HUES6 (cell line): ENCODE data around the gene KLF6.

ENCODE experiments used
- H3K27ac ChIP-seq: 2 replicates; pipeline ENCODE4 v1.7.0; 2013; ENCODE audit warnings: low read depth, mild to moderate bottlenecking, low read length, inconsistent platforms
- H3K27me3 ChIP-seq: 2 replicates; pipeline ENCODE4 v1.6.1; 2013; ENCODE audit warnings: low read length; ENCODE audit not compliant: control insufficient read depth, insufficient read depth
- H3K36me3 ChIP-seq: 2 replicates; pipeline ENCODE4 v1.6.1; 2013; ENCODE audit warnings: low read length; ENCODE audit not compliant: control insufficient read depth, insufficient read depth
- H3K4me1 ChIP-seq: 2 replicates; pipeline ENCODE4 v1.6.1; 2013; ENCODE audit warnings: low read length; ENCODE audit not compliant: control insufficient read depth, insufficient read depth
- H3K4me3 ChIP-seq: 2 replicates; pipeline ENCODE4 v1.5.1; 2013; ENCODE audit warnings: low read depth, low read length
- H3K9ac ChIP-seq: one replicate; pipeline ENCODE4 v1.6.1; 2013; ENCODE audit warnings: mild to moderate bottlenecking, low read length
- H3K9me3 ChIP-seq: 2 replicates; pipeline ENCODE4 v1.6.1; 2013; ENCODE audit warnings: low read depth, low read length; ENCODE audit not compliant: control insufficient read depth, insufficient read depth

Gene KLF6

DNA sequence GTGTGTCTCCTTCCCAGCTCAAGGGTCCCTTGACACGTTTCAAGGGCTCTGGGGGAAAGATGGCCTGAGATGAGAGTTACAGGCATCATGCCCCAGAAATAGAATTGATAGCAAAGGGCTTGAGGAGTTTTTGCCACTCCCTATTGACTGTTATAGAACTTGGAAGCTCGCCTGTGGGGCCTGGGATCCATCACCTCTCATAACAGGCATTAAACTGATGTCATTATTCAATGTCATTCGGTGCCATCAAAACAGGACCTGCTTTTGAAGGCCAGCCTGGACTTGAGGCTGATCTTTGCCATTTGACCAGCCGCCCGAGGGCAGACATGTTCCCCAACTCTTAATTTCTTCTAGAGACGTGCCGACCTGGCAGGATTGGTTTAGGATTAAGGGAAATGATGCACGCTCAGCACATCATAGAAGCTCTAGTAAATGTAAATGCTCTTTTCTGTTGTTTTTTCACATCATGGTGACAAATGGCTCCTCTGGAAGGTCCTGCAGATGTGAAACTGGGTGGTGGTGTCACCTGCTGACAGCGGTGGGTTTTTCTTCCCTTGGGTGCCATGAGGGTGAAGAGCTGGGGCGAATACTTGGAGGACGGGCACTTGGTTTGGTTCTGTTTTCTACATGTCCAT lies 16.7 kb upstream of the KLF6 start:
- H3K27ac ChIP-seq: no peak overlapping the region

GRCh38 chr10:3800586-3800985 lies 15.6 kb upstream of the KLF6 start:
- peaks cover 26% of the 10 kb centered on the region for H3K4me1 ChIP-seq
- H3K27me3 ChIP-seq: no peaks in the 10 kb centered on the region
- H3K4me3 ChIP-seq: no peak overlapping the region
- H3K36me3 ChIP-seq: no peaks in the 10 kb centered on the region
- peaks cover 3% of the 10 kb centered on the region; the same call in 1 of the 2 replicates for H3K9me3 ChIP-seq
- H3K27ac ChIP-seq: no peak overlapping the region
- H3K9ac ChIP-seq: no peak overlapping the region

More for the DNA sequence above, 16.7 kb upstream of the KLF6 start:
- Histone ChIP-seq H3K4me3 (no peak overlapping the region), H3K36me3 (no peaks in the 10 kb centered on the region), H3K9ac (no peak overlapping the region), H3K4me1 (peaks cover 37% of the 10 kb centered on the region), H3K27me3 (no peaks in the 10 kb centered on the region), H3K9me3 (peaks cover 3% of the 10 kb centered on the region; the same call in 1 of the 2 replicates)

- H3K9ac ChIP-seq: no peak overlapping the region
These were observed 12.7 kb upstream of the KLF6 start for GRCh38 chr10:3797750-3798149.

GRCh38 chr10:3793553-3793952 lies 8.5 kb upstream of the KLF6 start:
- no peak overlapping the region for H3K27ac ChIP-seq
- peaks cover 15% of the 10 kb centered on the region for H3K9me3 ChIP-seq
- no peak overlapping the region for H3K9ac ChIP-seq
- H3K4me3 ChIP-seq: no peak overlapping the region
- no peaks in the 10 kb centered on the region for H3K36me3 ChIP-seq
- no peaks in the 10 kb centered on the region for H3K27me3 ChIP-seq
- no peaks in the 10 kb centered on the region for H3K4me1 ChIP-seq

More at GRCh38 chr10:3797750-3798149, 12.7 kb upstream of the KLF6 start:
- Histone ChIP-seq H3K27ac (no peak overlapping the region), H3K4me3 (no peak overlapping the region), H3K4me1 (no peaks in the 10 kb centered on the region; the same call in 1 of the 2 replicates), H3K36me3 (no peaks in the 10 kb centered on the region), H3K9me3 (peaks cover 15% of the 10 kb centered on the region), H3K27me3 (no peaks in the 10 kb centered on the region)

DNA sequence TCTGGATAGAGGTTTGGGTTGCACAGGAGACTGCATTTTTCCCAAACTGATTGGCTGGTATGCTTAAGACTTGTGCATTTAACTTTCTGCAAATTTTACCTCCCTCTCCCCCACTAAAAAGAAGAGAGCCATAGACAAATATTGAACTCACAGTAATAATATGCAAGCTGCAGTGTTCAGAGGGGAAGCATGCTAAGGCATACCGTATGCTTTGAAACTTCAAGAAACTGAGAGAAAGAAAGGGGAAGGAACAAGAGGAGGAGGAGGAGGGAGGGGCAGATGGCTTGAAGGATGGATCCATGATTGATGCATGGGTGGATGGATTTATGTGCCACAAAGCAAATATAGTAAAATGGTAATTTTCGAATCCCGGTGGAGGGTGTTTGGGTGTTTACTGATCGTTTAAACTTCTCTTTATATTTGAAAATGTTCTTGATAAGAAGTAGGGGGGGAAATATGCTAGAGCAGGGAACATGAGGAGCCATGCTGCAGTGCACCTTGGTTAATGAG lies 7.8 kb upstream of the KLF6 start:
- Histone ChIP-seq H3K4me1 (no peaks in the 10 kb centered on the region), H3K4me3 (no peak overlapping the region), H3K9ac (no peak overlapping the region), H3K27ac (no peak overlapping the region), H3K9me3 (peaks cover 15% of the 10 kb centered on the region), H3K36me3 (no peaks in the 10 kb centered on the region), H3K27me3 (no peaks in the 10 kb centered on the region)

- Histone ChIP-seq H3K4me3 (no peak overlapping the region), H3K9ac (no peak overlapping the region), H3K27me3 (no peaks in the 10 kb centered on the region), H3K4me1 (peaks cover 4% of the 10 kb centered on the region), H3K36me3 (no peaks in the 10 kb centered on the region), H3K9me3 (peaks cover 13% of the 10 kb centered on the region), H3K27ac (no peak overlapping the region)
These were observed 7.1 kb upstream of the KLF6 start for GRCh38 chr10:3791974-3792633.

DNA sequence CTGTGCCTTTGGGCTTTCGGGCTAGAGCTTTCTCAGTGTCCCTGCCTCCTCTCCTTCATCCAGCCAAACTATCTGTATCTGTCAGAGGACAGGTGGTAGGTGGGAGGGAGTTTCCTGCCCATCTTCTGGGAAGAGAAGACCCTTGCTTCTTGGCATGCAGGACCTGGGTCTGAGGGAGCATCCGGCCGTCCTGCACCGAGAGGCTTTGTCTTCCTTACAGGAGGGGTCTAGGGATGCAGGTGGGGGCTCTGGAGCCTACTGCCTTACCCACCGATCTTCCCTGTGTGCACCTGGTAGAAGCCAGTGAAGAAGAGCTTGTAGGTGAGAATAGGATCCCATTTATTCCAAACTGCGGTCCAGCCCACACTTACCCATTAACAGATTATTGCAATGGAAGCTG lies 5.8 kb upstream of the KLF6 start:
- Histone ChIP-seq H3K4me1 (peaks cover 12% of the 10 kb centered on the region), H3K9me3 (peaks cover 12% of the 10 kb centered on the region), H3K27me3 (no peaks in the 10 kb centered on the region), H3K9ac (no peak overlapping the region), H3K27ac (no peak overlapping the region), H3K36me3 (no peaks in the 10 kb centered on the region), H3K4me3 (no peak overlapping the region)

- Histone ChIP-seq H3K4me1 (peaks cover 12% of the 10 kb centered on the region), H3K9ac (no peak overlapping the region), H3K36me3 (no peaks in the 10 kb centered on the region), H3K9me3 (peaks cover 12% of the 10 kb centered on the region), H3K4me3 (no peak overlapping the region), H3K27me3 (no peaks in the 10 kb centered on the region), H3K27ac (no peak overlapping the region)
These were observed 5.3 kb upstream of the KLF6 start for GRCh38 chr10:3790272-3790671.

DNA sequence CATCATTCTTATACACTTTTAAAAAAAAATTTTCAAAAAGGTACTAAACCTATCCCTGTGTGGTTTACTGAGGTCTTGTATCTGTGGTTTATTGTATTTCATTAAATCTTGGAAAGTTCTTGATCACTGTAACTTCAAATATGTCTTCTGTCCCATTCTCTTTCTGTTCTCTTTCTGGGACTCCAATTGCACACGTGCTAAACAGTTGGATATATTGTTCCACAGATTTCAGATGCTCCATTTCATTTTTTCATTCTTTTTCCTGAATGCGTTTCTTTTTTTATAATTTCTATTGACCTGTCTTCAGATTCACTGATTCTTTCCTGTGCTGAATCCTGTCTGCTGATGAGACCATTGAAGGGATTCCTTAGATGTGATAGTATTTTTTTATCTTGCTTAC lies 4.6 kb upstream of the KLF6 start:
- peaks cover 12% of the 10 kb centered on the region for H3K4me1 ChIP-seq
- H3K9me3 ChIP-seq: peaks cover 12% of the 10 kb centered on the region
- no peaks in the 10 kb centered on the region for H3K27me3 ChIP-seq
- no peak overlapping the region for H3K27ac ChIP-seq
- no peaks in the 10 kb centered on the region for H3K36me3 ChIP-seq
- H3K4me3 ChIP-seq: no peak overlapping the region
- H3K9ac ChIP-seq: no peak overlapping the region

- Histone ChIP-seq H3K27me3 (no peaks in the 10 kb centered on the region), H3K9me3 (no peaks in the 10 kb centered on the region), H3K27ac (no peak overlapping the region)
These were observed 2.8 kb upstream of the KLF6 start for GRCh38 chr10:3787816-3788215.

DNA sequence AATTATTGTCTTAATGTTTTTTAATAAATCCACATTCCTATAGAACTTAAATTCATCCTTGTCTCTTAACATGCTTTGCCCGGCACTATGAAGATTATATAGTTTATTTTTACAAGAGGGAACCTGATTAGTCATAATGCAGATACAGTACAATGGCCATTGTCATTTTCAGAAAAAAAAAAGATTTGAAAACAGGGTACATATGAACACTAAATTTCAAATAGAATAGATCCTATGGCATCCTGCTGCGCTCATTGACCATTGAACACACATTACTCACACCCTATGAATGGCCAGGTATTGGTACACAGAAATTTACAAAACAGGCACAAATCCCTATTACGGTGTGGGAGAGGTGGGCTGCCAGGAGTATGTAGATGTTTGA lies 2.0 kb upstream of the KLF6 start:
- Histone ChIP-seq H3K9me3 (no peaks in the 10 kb centered on the region), H3K9ac (peak overlapping the region; percentile 99), H3K36me3 (peaks cover 5% of the 10 kb centered on the region), H3K27me3 (no peaks in the 10 kb centered on the region), H3K27ac (no peak overlapping the region), H3K4me1 (peaks cover 20% of the 10 kb centered on the region), H3K4me3 (peak overlapping the region; percentile 84; the same call in 1 of the 2 replicates)

More at GRCh38 chr10:3787816-3788215, 2.8 kb upstream of the KLF6 start:
- Histone ChIP-seq H3K4me1 (peaks cover 12% of the 10 kb centered on the region), H3K9ac (no peak overlapping the region), H3K4me3 (no peak overlapping the region), H3K36me3 (no peaks in the 10 kb centered on the region; the same call in 1 of the 2 replicates)
